CD14-positive monocyte (primary cell): ENCODE measurements around the gene ASIC2. TPM values are rescaled to one million over a fixed set of nuclear protein-coding genes. Genes with fewer than 3 reads are reported as not detected.

Experiments
- DNase-seq, 3 donors: peaks; one replicate each; pipeline ENCODE4 v3.0.0-alpha.2; 2011 to 2022
- H2AFZ ChIP-seq: 2 replicates; pipeline ENCODE4 v1.6.0; 2012; ENCODE audit warnings: mild to moderate bottlenecking, low read depth, low read length, inconsistent platforms; ENCODE audit not compliant: insufficient read depth, poor library complexity, severe bottlenecking
- H3K27ac ChIP-seq, 2 donors: 1 replicate in 1 of 2; 2 replicates in 1 of 2; pipeline ENCODE4 v1.5.1; 2012 to 2013; ENCODE audit warnings: low read length in 2 of 2, control low read depth in 1 of 2, inconsistent platforms in 1 of 2, low read depth in 1 of 2, mild to moderate bottlenecking in 1 of 2
- H3K27me3 ChIP-seq, 2 donors: one replicate each; pipeline versions ENCODE4 v1.6.0 to v1.6.1; 2011 to 2013; ENCODE audit warnings: low read length in 2 of 2; ENCODE audit not compliant: control insufficient read depth in 2 of 2, insufficient read depth in 2 of 2
- H3K36me3 ChIP-seq, 2 donors: replicated peaks in 1 of 2; 1 replicate in 1 of 2; 2 replicates in 1 of 2; pipeline versions ENCODE4 v1.5.1 to v1.6.1; 2012 to 2013; ENCODE audit warnings: low read length in 2 of 2, control low read depth in 1 of 2, inconsistent platforms in 1 of 2, mild to moderate bottlenecking in 1 of 2; ENCODE audit not compliant: insufficient read depth in 2 of 2, control insufficient read depth in 1 of 2
- H3K4me1 ChIP-seq, 2 donors: 1 replicate in 1 of 2; 2 replicates in 1 of 2; pipeline versions ENCODE4 v1.5.1 to v1.6.1; 2012 to 2013; ENCODE audit warnings: low read length in 2 of 2, control low read depth in 1 of 2, inconsistent platforms in 1 of 2, mild to moderate bottlenecking in 1 of 2, moderate library complexity in 1 of 2; ENCODE audit not compliant: insufficient read depth in 2 of 2, control insufficient read depth in 1 of 2
- H3K4me2 ChIP-seq: replicated peaks from 2 replicates; pipeline ENCODE3; 2012; ENCODE audit warnings: low read length, moderate library complexity, mild to moderate bottlenecking; ENCODE audit not compliant: poor library complexity, severe bottlenecking; ENCODE audit errors: extremely low read depth
- H3K4me3 ChIP-seq, 3 experiments: fragments of 200-600 bp in 1 of 3; sonication (generic) in 1 of 3; replicated peaks in 1 of 3; 1 replicate in 2 of 3; 2 replicates in 1 of 3; pipeline ENCODE4 v1.5.1; 2011 to 2013; ENCODE audit warnings: low read length in 3 of 3, mild to moderate bottlenecking in 3 of 3, control low read depth in 2 of 3, low read depth in 2 of 3, inconsistent platforms in 1 of 3, moderate library complexity in 1 of 3
- H3K79me2 ChIP-seq: 2 replicates; pipeline ENCODE4 v1.6.0; 2012; ENCODE audit warnings: mild to moderate bottlenecking, control low read depth, inconsistent platforms, low read length, moderate library complexity; ENCODE audit not compliant: insufficient read depth
- H3K9ac ChIP-seq: 2 replicates; pipeline ENCODE4 v1.6.0; 2017; ENCODE audit warnings: low read length, mild to moderate bottlenecking; ENCODE audit not compliant: insufficient read depth, poor library complexity, severe bottlenecking
- H3K9me3 ChIP-seq, 2 donors: replicated peaks in 1 of 2; 1 replicate in 1 of 2; 2 replicates in 1 of 2; pipeline versions ENCODE4 v1.5.1 to v1.6.1; 2012 to 2013; ENCODE audit warnings: low read length in 2 of 2, control low read depth in 1 of 2; ENCODE audit not compliant: control insufficient read depth in 1 of 2, insufficient read depth in 1 of 2
- H4K20me1 ChIP-seq: 2 replicates; pipeline ENCODE4 v1.6.0; 2012; ENCODE audit warnings: mild to moderate bottlenecking, low read length, control low read depth, moderate library complexity; ENCODE audit not compliant: insufficient read depth
- H3K27ac Mint-ChIP-seq, 7 donors: one replicate each; pipeline ENCODE4 v1.8.0; 2020; ENCODE audit warnings: mild to moderate bottlenecking in 7 of 7, mixed read lengths in 7 of 7, moderate library complexity in 6 of 7, inconsistent platforms in 2 of 7
- H3K27me3 Mint-ChIP-seq, 3 donors: one replicate each; pipeline ENCODE4 v1.8.0; 2021 to 2022; ENCODE audit warnings: low read depth in 3 of 3, mild to moderate bottlenecking in 3 of 3, mixed read lengths in 3 of 3, moderate library complexity in 3 of 3, inconsistent platforms in 1 of 3
- H3K36me3 Mint-ChIP-seq, 2 donors: one replicate each; pipeline ENCODE4 v1.8.0; 2020; ENCODE audit warnings: mixed read lengths in 2 of 2, inconsistent platforms in 1 of 2, mild to moderate bottlenecking in 1 of 2
- H3K4me1 Mint-ChIP-seq: one replicate; pipeline ENCODE4 v1.8.0; 2020; ENCODE audit warnings: mild to moderate bottlenecking, mixed read lengths
- H3K4me3 Mint-ChIP-seq, 2 donors: one replicate each; pipeline ENCODE4 v1.8.0; 2020; ENCODE audit warnings: mild to moderate bottlenecking in 2 of 2, mixed read lengths in 2 of 2, moderate library complexity in 1 of 2
- H3K9me3 Mint-ChIP-seq, 7 donors: one replicate each; pipeline ENCODE4 v1.8.0; 2020 to 2022; ENCODE audit warnings: mixed read lengths in 7 of 7, mild to moderate bottlenecking in 6 of 7, moderate library complexity in 6 of 7, inconsistent platforms in 2 of 7
- CTCF ChIP-seq: fragments of 200-600 bp; IDR thresholded peaks from one replicate; pipeline ENCODE4 v1.8.0; 2022; ENCODE audit warnings: antibody characterized with exemption, mild to moderate bottlenecking
- WGBS: methylation state at CpG from one replicate; pipeline ENCODE4 v1.1.5; 2013; ENCODE audit warnings: missing lambda C conversion rate; ENCODE audit not compliant: insufficient coverage; 5-methylcytosine and 5-hydroxymethylcytosine counted together
- intact Hi-C, 2 donors: fragments of 100-400 bp; cut with micrococcal nuclease; formaldehyde crosslinking; loops; one replicate each; pipeline versions ENCODE4 v1.15.0 to v1.15.1; 2023
- polyA plus RNA-seq, 3 donors: library from polyadenylated mRNA; depleted of rRNA in 1 of 3; unstranded in 2 of 3; stranded (reverse) in 1 of 3; fragments of 300-500 nt in 2 of 3; fragments of >200 nt in 1 of 3; fragmentation: Illumina TruSeq in 2 of 3; gene quantifications; 1 replicate in 2 of 3; 2 replicates in 1 of 3; pipeline ENCODE4 v1.2.3, GENCODE V29; 2012 to 2021

The ASIC2 gene
- polyA plus RNA-seq, 3 donors, result not detected

- Histone ChIP-seq H3K27me3 (peaks cover 0 to 3% of the 10 kb centered on the region in 2 donors), H3K9ac (no peak overlapping the region), H3K4me1 (no peaks in the 10 kb centered on the region), H3K79me2 (no peaks in the 10 kb centered on the region), H3K9me3 (no peaks in the 10 kb centered on the region), H3K4me3 (no peak overlapping the region), H3K36me3 (no peaks in the 10 kb centered on the region), H2AFZ (no peak overlapping the region), H3K27ac (no peak overlapping the region), H3K4me2 (no peak overlapping the region), H4K20me1 (no peaks in the 10 kb centered on the region)
- Mint-ChIP-seq H3K36me3 (no peaks in the 10 kb centered on the region), H3K27ac (no peak overlapping the region), H3K9me3 (peaks cover 0 to 4% (median 0%) of the 10 kb centered on the region in 7 donors), H3K4me3 (no peak overlapping the region), H3K27me3 (peaks cover 5 to 11% (median 6%) of the 10 kb centered on the region in 3 donors), H3K4me1 (no peaks in the 10 kb centered on the region)
- intact Hi-C loops, result no loop called here
- DNase-seq, result no peak
- WGBS, result 85% methylated on average over 4 of the region's 6 CpGs
- no peak for TF ChIP-seq CTCF
Measured at GRCh38 chr17:33316746-33317145, 23.7 kb upstream of the ASIC2 start.

GRCh38 chr17:33310296-33310695 is 17.2 kb upstream of the ASIC2 start:
- Mint-ChIP-seq H3K27me3 (peaks cover 3 to 12% (median 10%) of the 10 kb centered on the region in 3 donors), H3K4me3 (no peak overlapping the region), H3K9me3 (peaks cover 0 to 5% (median 0%) of the 10 kb centered on the region in 7 donors), H3K36me3 (no peaks in the 10 kb centered on the region), H3K4me1 (no peaks in the 10 kb centered on the region), H3K27ac (no peak overlapping the region)
- Histone ChIP-seq H3K4me3 (no peak overlapping the region), H3K4me1 (no peaks in the 10 kb centered on the region), H3K4me2 (no peak overlapping the region), H3K79me2 (no peaks in the 10 kb centered on the region), H3K9me3 (no peaks in the 10 kb centered on the region), H4K20me1 (no peaks in the 10 kb centered on the region), H3K27ac (no peak overlapping the region), H3K27me3 (peaks cover 0 to 3% of the 10 kb centered on the region in 2 donors), H3K9ac (no peak overlapping the region), H3K36me3 (no peaks in the 10 kb centered on the region), H2AFZ (no peak overlapping the region)
- intact Hi-C loops, result no loop called here
- 75% methylated on average over 2 of the region's 2 CpGs for WGBS
- no peak for TF ChIP-seq CTCF
- no peak for DNase-seq
